Coronary artery (tissue), 2 donors: ENCODE measurements around the gene NFILZ.
A peak's percentile ranks its signal among the peaks of the same experiment; 100 is the strongest.

Experiments used
- DNase-seq: peaks from one replicate; pipeline ENCODE4 v3.0.0-alpha.2; 2017; ENCODE audit warnings: low spot score
- H3K27ac ChIP-seq, 2 donors: fragments of 200-600 bp; sonication (generic); one replicate each; pipeline ENCODE4 v1.5.1; 2016 to 2019
- H3K4me3 ChIP-seq: fragments of 200-600 bp; sonication (generic); 2 replicates; pipeline ENCODE4 v1.5.1; 2016; ENCODE audit warnings: mild to moderate bottlenecking, moderate library complexity
- CTCF ChIP-seq: fragments of 200-600 bp; sonication (generic); IDR thresholded peaks from one replicate; pipeline ENCODE4 v1.5.1; 2019; ENCODE audit warnings: antibody characterized with exemption

NFILZ gene, protein sequence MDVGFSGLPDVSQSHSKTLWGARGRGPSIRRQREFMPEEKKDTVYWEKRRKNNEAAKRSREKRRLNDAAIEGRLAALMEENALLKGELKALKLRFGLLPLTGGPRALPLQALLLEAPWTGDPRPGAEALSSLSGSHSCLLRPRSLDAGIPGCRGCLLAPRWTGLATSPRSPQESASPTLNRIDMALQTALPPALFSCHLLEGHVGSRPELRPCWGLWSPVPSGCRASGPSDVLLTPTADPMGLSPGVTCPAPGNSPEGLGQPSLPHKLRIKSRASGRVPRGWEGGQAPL

DNA sequence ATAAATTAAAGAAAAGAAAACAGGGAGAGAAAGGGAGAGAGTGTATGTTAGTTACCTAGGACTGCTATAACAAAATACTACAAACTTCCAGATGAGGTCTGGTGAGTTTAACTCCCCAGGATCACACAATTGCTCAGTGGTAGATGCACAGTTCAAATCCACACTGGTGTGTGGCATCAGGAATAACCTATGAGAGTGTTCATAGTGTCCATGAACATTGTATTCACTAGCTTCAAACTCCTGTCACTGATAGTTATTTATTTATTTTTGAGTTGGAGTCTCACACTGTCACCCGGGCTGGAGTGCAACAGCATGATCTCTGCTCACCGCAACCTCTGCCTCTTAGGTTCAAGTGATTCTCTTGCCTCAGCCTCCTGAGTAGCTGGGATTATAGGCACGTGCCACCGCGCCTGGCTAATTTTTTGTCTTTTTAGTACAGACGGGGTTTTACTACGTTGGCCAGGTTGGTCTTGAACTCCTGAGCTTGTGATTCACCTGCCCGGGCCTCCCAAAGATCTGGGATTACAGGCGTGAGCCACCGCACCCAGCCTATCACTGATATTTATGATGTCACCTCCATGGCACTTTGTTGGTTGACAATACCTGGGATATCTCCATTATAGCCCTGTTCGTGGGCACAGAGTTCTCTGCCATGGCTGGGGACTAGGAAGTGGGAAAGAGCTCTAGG lies at the start of gene NFILZ:
NFILZ (plus strand) TSS at position 638 of the 688 bp plus-strand sequence. CDS start 46,133 bp downstream, outside the sequence.
- peak within 1 kb of the TSS; percentile 5 for H3K4me3 ChIP-seq
- no peak for DNase-seq
- no peak for TF ChIP-seq CTCF
- H3K27ac ChIP-seq, result peak within 1 kb of the TSS; percentile 7 to 47

GRCh38 chr19:8580710-8581281 lies 49.6 kb upstream of the NFILZ start:
- no peak overlapping the region for H3K27ac ChIP-seq
- TF ChIP-seq CTCF, result peak; percentile 100
- peak; percentile 88 for DNase-seq
- H3K4me3 ChIP-seq, result no peak overlapping the region

GRCh38 chr19:8584965-8585893 lies 45.2 kb upstream of the NFILZ start:
- no peak for DNase-seq
- TF ChIP-seq CTCF, result no peak
- no peak overlapping the region for H3K27ac ChIP-seq

DNA sequence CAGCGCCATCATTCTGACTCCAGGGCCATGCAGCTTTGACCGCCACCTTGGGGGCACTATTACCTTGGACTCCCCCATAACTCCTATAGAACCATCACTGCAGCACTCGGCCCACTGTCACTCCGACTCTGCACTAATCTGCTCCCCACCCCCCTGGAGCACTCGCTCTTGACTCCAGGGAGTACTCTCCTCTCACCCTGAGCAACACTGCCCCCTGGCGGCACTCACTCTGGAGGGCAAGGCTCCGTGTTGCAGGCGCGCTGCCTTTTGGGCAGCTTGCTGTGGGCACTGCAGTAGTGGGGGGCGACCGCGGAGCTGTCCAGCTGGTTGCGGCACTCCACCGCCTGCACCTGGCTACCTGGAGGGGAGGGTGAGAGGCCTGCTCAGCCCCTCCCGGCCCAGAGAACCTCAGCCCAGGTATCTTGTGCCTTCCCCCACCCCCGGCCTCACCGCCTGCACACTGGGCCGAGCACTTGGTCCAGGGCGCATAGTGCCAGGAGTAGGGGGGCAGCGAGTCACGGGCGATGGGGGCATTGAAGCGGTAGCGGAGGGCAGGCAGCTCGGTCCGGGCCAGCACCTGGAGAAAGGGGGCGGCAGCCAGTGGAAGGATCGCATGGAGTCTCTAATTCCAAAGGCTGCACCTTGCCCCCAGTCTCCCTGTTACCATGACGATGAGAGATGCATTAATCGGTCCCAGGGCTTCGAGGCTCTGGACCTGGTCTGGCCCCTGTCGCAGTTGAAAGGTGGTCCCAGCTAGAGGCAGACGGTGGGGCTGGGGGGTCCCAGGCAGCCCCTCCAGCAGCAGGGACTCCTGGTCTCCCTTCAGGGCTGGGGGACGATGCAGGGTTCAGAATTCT lies 44.3 kb upstream of the NFILZ start:
- H3K27ac ChIP-seq, result no peak overlapping the region
- no peak for DNase-seq
- no peak for TF ChIP-seq CTCF
- H3K4me3 ChIP-seq, result no peak overlapping the region

More at GRCh38 chr19:8584965-8585893, 45.2 kb upstream of the NFILZ start:
- H3K4me3 ChIP-seq, result no peak overlapping the region

GRCh38 chr19:8589177-8589714 lies 41.2 kb upstream of the NFILZ start:
- Histone ChIP-seq H3K27ac (no peak overlapping the region), H3K4me3 (no peak overlapping the region)
- peak; percentile 68 for DNase-seq
- no peak for TF ChIP-seq CTCF
